22Rv1 (cell line): ENCODE results near the gene CASP2.
A peak's percentile ranks its signal among the peaks of the same experiment; 100 is the strongest.

Source experiments
- H3K27ac ChIP-seq: fragments of 450-650 bp; 2 replicates; pipeline ENCODE4 v1.5.1; 2017
- ZFX ChIP-seq: fragments of 450-650 bp; IDR thresholded peaks from 2 replicates; pipeline ENCODE4 v1.6.1; 2017; ENCODE audit warnings: antibody characterized with exemption, borderline replicate concordance
- TF ChIP-seq, protein P1 (sequence below): fragments of 450-650 bp; IDR thresholded peaks from 2 replicates; pipeline ENCODE4 v1.5.1; 2017; ENCODE audit warnings: mild to moderate bottlenecking

Gene CASP2

DNA sequence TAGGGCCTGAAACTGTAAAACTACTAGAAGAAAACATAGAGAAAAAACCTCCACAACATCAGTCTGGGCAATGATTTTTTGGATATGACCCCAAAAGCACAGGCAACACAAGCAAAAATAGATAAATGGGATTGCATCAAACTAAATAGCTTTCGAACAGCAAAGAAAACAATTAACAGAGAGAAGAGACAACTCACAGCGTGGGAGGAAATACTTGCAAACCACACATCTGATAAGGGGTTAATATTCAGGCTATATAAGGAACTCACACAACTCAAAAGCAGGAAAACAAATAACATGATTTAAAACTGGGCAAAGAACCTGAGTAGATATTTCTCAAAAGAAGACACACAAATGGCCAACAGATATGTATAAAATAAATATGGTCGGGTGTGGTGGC, 32.6 kb upstream of the CASP2 start:
- no peak for TF ChIP-seq ZFX
- TF ChIP-seq, protein P1, sequence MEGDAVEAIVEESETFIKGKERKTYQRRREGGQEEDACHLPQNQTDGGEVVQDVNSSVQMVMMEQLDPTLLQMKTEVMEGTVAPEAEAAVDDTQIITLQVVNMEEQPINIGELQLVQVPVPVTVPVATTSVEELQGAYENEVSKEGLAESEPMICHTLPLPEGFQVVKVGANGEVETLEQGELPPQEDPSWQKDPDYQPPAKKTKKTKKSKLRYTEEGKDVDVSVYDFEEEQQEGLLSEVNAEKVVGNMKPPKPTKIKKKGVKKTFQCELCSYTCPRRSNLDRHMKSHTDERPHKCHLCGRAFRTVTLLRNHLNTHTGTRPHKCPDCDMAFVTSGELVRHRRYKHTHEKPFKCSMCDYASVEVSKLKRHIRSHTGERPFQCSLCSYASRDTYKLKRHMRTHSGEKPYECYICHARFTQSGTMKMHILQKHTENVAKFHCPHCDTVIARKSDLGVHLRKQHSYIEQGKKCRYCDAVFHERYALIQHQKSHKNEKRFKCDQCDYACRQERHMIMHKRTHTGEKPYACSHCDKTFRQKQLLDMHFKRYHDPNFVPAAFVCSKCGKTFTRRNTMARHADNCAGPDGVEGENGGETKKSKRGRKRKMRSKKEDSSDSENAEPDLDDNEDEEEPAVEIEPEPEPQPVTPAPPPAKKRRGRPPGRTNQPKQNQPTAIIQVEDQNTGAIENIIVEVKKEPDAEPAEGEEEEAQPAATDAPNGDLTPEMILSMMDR: no peak
- no peak overlapping the region for H3K27ac ChIP-seq

DNA sequence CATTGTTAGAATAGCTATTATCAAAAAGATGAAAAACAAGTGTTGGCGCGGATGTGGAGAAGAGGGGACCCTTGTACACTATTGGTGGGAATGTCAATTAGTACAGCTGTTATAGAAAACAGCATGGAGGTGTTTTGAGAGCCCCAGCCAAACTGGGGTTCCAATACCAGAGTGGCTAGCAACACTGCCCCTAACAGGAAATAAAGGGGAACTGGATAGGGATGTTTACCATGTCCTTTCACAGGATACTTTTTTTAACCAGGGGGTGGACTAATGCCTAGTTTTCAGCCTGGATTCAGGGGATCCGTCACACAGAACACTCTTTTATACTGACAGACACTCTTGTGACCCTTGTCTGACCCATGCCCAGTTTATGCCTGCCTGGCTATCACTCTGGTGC, 31.8 kb upstream of the CASP2 start:
- TF ChIP-seq, protein P1: peak; percentile 9; the same call in 1 of the 2 replicates
- TF ChIP-seq ZFX: no peak

DNA sequence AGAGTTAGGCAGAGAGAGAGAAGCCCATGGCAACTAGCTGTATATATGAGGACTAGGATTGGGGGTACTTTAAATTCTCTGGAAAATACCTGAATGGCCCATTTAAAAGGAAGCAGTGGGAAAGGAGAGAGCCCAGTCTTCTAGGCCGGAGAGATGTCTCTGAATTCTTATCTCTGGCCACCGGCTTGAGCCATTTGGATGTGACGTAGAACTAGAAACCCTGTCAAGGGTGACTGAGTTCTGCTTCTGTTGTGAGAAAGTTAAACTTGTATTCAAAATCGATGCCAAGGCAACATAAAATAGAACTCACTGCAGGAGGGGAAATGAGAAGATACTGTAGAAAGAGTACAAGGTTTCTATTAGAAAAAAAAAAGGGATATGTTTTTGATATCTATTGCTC, 31.2 kb upstream of the CASP2 start:
- no peak overlapping the region for H3K27ac ChIP-seq
- no peak for TF ChIP-seq ZFX
- TF ChIP-seq, protein P1: no peak

More for the DNA sequence above, 31.8 kb upstream of the CASP2 start:
- H3K27ac ChIP-seq: no peak overlapping the region

DNA sequence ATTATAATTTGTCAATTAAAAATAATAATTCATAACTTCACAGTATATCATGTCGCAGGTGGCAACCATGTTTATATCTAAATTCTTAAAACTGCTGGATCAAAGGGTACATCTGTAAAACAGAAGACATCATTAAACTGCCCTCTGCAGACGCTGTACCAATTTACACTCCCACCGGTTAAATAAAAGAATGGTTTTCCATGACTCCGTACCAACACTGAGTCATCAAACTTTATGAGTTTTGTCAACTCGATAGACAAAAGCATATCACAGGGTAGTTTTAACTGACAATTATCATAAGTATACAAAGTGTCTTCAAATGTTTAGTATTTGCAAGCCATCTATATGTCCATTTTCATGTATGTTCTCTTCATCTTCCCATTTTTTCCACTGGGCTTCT, 30.6 kb upstream of the CASP2 start:
- TF ChIP-seq ZFX: no peak
- TF ChIP-seq, protein P1: no peak
- no peak overlapping the region for H3K27ac ChIP-seq

- TF ChIP-seq, protein P1: no peak
- no peak for TF ChIP-seq ZFX
- H3K27ac ChIP-seq: no peak overlapping the region
Measured at GRCh38 chr7:143258831-143259230, 29.3 kb upstream of the CASP2 start.

DNA sequence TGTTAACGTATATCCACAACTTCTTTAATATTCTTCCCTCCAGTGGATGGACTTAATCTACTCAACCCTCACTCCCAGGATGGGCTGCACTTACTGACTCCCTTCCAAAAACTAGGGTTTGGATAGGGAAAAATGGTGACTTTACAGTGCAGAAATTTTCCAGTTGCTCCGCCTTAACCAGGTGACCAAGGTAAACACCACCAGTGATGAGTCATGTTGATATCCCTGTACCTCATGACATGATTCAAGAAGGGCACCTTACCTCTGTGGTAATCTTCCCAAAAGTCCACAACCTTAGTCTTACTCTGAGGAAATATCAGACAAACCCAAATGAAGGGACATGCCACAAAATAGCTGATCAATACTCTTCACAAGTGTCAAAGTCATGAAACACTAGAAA, 28.4 kb upstream of the CASP2 start:
- H3K27ac ChIP-seq: no peak overlapping the region
- TF ChIP-seq, protein P1: no peak
- TF ChIP-seq ZFX: no peak

DNA sequence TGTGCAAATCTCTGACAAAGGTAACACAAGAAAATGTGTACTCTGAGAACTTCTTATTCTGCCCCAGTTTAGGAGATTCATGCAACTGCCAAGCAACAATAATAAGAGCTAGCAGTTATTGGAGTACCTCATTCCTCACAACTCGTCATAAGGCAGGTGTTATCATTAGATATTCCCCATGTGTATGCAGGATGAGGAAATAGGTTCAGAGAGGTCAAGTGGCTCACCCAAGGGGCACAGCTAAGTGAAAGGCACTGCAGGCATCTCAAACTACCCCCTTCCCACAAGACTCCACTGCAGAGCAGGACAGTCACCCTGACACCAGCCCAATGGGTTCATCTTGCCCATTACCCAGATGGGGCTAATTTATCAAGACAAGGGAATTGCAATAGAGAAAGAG, 26.2 kb upstream of the CASP2 start:
- TF ChIP-seq, protein P1: no peak
- TF ChIP-seq ZFX: no peak
- H3K27ac ChIP-seq: no peak overlapping the region
